ENCODE results near the gene KHK. TPM values are rescaled to one million over a fixed set of nuclear protein-coding genes. Genes with fewer than 3 reads are reported as not detected.

KHK gene
- total and polyA plus RNA-seq, 9 of the 15 experiments (the other 6 are each of a cell fraction or from before 2014, with no cell fraction given): 1.5 to 10.7 (median 5.2) TPM

DNA sequence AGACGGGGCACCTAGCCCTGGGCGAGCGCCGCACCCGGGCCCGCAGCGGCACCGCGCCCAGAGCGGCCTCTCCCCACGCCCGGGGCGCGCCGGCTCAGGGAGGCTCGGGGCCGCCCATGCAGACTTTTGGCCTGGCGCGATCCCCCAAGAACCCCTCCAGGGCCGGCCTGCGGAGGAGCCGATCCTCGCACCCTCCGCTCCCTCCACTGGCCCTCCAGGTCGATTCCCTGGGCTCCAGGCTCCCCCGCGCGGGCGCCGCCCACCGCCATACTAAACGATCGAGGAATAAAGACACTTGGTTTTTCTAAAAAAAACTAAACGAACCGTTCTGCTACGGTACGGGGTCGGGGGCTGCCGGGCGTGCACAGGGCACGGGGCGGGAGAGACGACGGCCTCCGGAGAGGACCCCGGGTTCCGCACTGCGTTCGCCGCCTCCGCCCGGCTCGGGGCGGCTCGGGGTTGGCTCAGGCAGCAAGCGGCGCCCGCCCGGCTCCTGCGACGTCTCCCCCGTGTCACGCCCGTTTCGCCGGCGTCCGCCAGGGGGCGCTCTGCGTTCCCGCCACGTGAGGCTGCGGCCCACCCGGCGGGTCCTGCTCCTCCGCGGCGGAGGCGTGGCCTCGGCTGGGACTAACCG is 365 bp upstream of the KHK start (continued):
- TF ChIP-seq, protein P1, sequence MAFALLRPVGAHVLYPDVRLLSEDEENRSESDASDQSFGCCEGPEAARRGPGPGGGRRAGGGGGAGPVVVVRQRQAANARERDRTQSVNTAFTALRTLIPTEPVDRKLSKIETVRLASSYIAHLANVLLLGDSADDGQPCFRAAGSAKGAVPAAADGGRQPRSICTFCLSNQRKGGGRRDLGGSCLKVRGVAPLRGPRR (CRISPR knock-in tag; IDR thresholded peaks at IDR 0.05): no peak
- peak; percentile 53; the same call in 1 of the 2 replicates for TF ChIP-seq STAG1 (CRISPR knock-in tag; IDR thresholded peaks at IDR 0.05; ENCODE audit: borderline replicate concordance)
- TF ChIP-seq POLR3G (IDR thresholded peaks at IDR 0.05; ENCODE audit: extremely low read depth, insufficient read length, insufficient replicate concordance): no peak
- TF ChIP-seq ZNF143 (CRISPR knock-in tag; IDR thresholded peaks at IDR 0.05): 0 out of 2 replicates have a peak, but pooled peaks have one; percentile 43
- TF ChIP-seq SMC3 (conservative IDR thresholded peaks at IDR 0.05; ENCODE audit: insufficient read depth, low read depth, low read length): peak; percentile 61; the same call in 1 of the 2 replicates
- no peak for TF ChIP-seq DDX20 (tag; IDR thresholded peaks at IDR 0.05; ENCODE audit: low read depth)
- no peak for TF ChIP-seq SRF (CRISPR knock-in tag; IDR thresholded peaks at IDR 0.05)
- TF ChIP-seq MEIS2 (IDR thresholded peaks at IDR 0.05; ENCODE audit: partially characterized antibody): no peak
- no peak for TF ChIP-seq MED1 (CRISPR knock-in tag; IDR thresholded peaks at IDR 0.05; ENCODE audit: borderline replicate concordance)
- TF ChIP-seq RAD51 (IDR thresholded peaks at IDR 0.05; ENCODE audit: borderline replicate concordance, low read depth): no peak
- TF ChIP-seq, protein P2, sequence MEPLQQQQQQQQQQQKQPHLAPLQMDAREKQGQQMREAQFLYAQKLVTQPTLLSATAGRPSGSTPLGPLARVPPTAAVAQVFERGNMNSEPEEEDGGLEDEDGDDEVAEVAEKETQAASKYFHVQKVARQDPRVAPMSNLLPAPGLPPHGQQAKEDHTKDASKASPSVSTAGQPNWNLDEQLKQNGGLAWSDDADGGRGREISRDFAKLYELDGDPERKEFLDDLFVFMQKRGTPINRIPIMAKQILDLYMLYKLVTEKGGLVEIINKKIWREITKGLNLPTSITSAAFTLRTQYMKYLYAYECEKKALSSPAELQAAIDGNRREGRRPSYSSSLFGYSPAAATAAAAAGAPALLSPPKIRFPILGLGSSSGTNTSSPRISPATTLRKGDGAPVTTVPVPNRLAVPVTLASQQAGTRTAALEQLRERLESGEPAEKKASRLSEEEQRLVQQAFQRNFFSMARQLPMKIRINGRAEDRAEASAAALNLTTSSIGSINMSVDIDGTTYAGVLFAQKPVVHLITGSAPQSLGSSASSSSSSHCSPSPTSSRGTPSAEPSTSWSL (CRISPR knock-in tag; IDR thresholded peaks at IDR 0.05; ENCODE audit: borderline replicate concordance): no peak
- TF ChIP-seq BCL6 (CRISPR knock-in tag; IDR thresholded peaks at IDR 0.05): no peak; the same call in 1 of the 2 replicates
- TF ChIP-seq RHOXF2B (CRISPR knock-in tag; conservative IDR thresholded peaks at IDR 0.05): no peak
- TF ChIP-seq, protein P3, sequence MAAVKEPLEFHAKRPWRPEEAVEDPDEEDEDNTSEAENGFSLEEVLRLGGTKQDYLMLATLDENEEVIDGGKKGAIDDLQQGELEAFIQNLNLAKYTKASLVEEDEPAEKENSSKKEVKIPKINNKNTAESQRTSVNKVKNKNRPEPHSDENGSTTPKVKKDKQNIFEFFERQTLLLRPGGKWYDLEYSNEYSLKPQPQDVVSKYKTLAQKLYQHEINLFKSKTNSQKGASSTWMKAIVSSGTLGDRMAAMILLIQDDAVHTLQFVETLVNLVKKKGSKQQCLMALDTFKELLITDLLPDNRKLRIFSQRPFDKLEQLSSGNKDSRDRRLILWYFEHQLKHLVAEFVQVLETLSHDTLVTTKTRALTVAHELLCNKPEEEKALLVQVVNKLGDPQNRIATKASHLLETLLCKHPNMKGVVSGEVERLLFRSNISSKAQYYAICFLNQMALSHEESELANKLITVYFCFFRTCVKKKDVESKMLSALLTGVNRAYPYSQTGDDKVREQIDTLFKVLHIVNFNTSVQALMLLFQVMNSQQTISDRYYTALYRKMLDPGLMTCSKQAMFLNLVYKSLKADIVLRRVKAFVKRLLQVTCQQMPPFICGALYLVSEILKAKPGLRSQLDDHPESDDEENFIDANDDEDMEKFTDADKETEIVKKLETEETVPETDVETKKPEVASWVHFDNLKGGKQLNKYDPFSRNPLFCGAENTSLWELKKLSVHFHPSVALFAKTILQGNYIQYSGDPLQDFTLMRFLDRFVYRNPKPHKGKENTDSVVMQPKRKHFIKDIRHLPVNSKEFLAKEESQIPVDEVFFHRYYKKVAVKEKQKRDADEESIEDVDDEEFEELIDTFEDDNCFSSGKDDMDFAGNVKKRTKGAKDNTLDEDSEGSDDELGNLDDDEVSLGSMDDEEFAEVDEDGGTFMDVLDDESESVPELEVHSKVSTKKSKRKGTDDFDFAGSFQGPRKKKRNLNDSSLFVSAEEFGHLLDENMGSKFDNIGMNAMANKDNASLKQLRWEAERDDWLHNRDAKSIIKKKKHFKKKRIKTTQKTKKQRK (IDR thresholded peaks at IDR 0.05; ENCODE audit: borderline replicate concordance, low read depth, low read length): no peak
- TF ChIP-seq, protein P4, sequence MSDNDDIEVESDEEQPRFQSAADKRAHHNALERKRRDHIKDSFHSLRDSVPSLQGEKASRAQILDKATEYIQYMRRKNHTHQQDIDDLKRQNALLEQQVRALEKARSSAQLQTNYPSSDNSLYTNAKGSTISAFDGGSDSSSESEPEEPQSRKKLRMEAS (CRISPR knock-in tag; IDR thresholded peaks at IDR 0.05): peak; percentile 93
- TF ChIP-seq, protein P5, sequence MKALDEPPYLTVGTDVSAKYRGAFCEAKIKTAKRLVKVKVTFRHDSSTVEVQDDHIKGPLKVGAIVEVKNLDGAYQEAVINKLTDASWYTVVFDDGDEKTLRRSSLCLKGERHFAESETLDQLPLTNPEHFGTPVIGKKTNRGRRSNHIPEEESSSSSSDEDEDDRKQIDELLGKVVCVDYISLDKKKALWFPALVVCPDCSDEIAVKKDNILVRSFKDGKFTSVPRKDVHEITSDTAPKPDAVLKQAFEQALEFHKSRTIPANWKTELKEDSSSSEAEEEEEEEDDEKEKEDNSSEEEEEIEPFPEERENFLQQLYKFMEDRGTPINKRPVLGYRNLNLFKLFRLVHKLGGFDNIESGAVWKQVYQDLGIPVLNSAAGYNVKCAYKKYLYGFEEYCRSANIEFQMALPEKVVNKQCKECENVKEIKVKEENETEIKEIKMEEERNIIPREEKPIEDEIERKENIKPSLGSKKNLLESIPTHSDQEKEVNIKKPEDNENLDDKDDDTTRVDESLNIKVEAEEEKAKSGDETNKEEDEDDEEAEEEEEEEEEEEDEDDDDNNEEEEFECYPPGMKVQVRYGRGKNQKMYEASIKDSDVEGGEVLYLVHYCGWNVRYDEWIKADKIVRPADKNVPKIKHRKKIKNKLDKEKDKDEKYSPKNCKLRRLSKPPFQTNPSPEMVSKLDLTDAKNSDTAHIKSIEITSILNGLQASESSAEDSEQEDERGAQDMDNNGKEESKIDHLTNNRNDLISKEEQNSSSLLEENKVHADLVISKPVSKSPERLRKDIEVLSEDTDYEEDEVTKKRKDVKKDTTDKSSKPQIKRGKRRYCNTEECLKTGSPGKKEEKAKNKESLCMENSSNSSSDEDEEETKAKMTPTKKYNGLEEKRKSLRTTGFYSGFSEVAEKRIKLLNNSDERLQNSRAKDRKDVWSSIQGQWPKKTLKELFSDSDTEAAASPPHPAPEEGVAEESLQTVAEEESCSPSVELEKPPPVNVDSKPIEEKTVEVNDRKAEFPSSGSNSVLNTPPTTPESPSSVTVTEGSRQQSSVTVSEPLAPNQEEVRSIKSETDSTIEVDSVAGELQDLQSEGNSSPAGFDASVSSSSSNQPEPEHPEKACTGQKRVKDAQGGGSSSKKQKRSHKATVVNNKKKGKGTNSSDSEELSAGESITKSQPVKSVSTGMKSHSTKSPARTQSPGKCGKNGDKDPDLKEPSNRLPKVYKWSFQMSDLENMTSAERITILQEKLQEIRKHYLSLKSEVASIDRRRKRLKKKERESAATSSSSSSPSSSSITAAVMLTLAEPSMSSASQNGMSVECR (CRISPR knock-in tag; IDR thresholded peaks at IDR 0.05): peak; percentile 91
- TF ChIP-seq ZNF766 (CRISPR knock-in tag; conservative IDR thresholded peaks at IDR 0.05): no peak; the same call in 1 of the 2 replicates
